ENCODE results near the gene BEST2. TPM values are rescaled to one million over a fixed set of nuclear protein-coding genes. Genes with fewer than 3 reads are reported as not detected.
"Not testable (repeated sequence)": the region's sequence is repeated elsewhere in the genome, so short reads cannot be mapped to it uniquely, and the experiment has no call there.

BEST2 gene
- total RNA-seq, 1 experiment from 2014 or later = 0.10 TPM

DNA sequence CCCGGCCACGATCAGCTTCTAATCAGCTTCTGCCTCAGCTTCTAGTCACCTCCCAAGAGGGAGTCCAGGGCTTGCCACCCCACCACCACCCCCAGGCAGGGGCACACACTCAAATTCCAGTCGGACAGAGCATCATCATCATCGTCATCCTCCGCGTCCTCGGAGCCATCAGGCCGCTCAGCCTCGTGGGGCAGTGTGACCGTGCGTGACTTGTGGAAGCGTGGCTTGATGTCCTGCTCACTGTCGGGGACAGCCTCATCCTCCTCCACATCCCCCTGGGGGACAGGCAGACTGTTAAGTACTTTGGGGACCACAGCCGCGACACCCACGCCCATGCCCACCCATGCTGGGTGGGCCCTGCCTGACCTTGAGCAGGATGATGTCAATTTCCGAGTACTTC lies 40.4 kb upstream of the BEST2 start:
- Histone ChIP-seq H4K20me1 (ENCODE audit: insufficient read depth) (no peaks in the 10 kb centered on the region), H3K27me3 (ENCODE audit: insufficient read depth, low read length) (no peaks in the 10 kb centered on the region), H2AFZ (ENCODE audit: low read depth, low read length, poor library complexity, severe bottlenecking) (no peak overlapping the region), H3K4me2 (ENCODE audit: low read length) (no peak overlapping the region), H3K36me3 (ENCODE audit: control insufficient read depth in 1 of 2, insufficient read depth in 2 of 2, low read length in 2 of 2) (peaks cover 53 to 58% of the 10 kb centered on the region in 2 experiments), H3K4me3 (replicated peaks in 1 of 2; ENCODE audit: low read depth in 1 of 2, low read length in 2 of 2) (no peak overlapping the region), H3K79me2 (ENCODE audit: insufficient read depth, low read length) (peaks cover 30% of the 10 kb centered on the region; the same call in 1 of the 2 replicates), H3K9me3 (ENCODE audit: control insufficient read depth in 1 of 2, insufficient read depth in 1 of 2, low read depth in 1 of 2, low read length in 2 of 2) (no peaks in the 10 kb centered on the region), H3K27ac (ENCODE audit: low read depth, low read length) (no peak overlapping the region; the same call in 1 of the 2 replicates), H3K9me2 (ENCODE audit: insufficient read depth) (no peaks in the 10 kb centered on the region), H3K4me1 (ENCODE audit: control insufficient read depth in 1 of 2, insufficient read depth in 2 of 2, low read length in 2 of 2) (no peaks in the 10 kb centered on the region), H3K9ac (ENCODE audit: low read length) (no peak overlapping the region)
- POLR2A ChIA-PET = no interaction called here
- BruUV-seq (replicated peaks) = no TSS peak
- DNase-seq (ENCODE audit: low read depth, low spot score) (no peak), ATAC-seq (no peak)
- intact Hi-C loops (cut with micrococcal nuclease) = no loop called here
- RAD21 ChIA-PET (ENCODE audit: low non-redundant PET in 1 of 2, low total read pairs in 2 of 2, uncharacterized antibody in 2 of 2, unreplicated experiment in 2 of 2) = no interaction called here
- CTCF ChIA-PET = no interaction called here
- no peak for TF ChIP-seq EGR1 (IDR thresholded peaks at IDR 0.05; ENCODE audit: low read depth)
- TF ChIP-seq ATF3 (IDR thresholded peaks at IDR 0.05) = no peak
- no peak for TF ChIP-seq POLR2AphosphoS5 (IDR thresholded peaks at IDR 0.05; ENCODE audit: low read depth, low read length)
- no peak for TF ChIP-seq SRF (IDR thresholded peaks at IDR 0.05; ENCODE audit: low read depth)
- TF ChIP-seq CEBPB (IDR thresholded peaks at IDR 0.05; ENCODE audit: low read depth) = no peak
- TF ChIP-seq SP1 (IDR thresholded peaks at IDR 0.05; ENCODE audit: low read depth) = no peak
- no peak for TF ChIP-seq EZH2phosphoT487 (IDR thresholded peaks at IDR 0.05; ENCODE audit: borderline replicate concordance)
- no peak for TF ChIP-seq CBX3 (IDR thresholded peaks at IDR 0.05; ENCODE audit: low read depth)
- no peak for TF ChIP-seq POLR2A (IDR thresholded peaks at IDR 0.05; ENCODE audit: borderline replicate concordance, extremely low read depth, insufficient read depth, insufficient read length)
- no peak for TF ChIP-seq TCF7L2 (IDR thresholded peaks at IDR 0.05; ENCODE audit: borderline replicate concordance, extremely low read depth, insufficient read depth, insufficient read length)
- no peak for TF ChIP-seq EZH2 (IDR thresholded peaks at IDR 0.05)
- no peak for TF ChIP-seq SIN3A (IDR thresholded peaks at IDR 0.05; ENCODE audit: low read depth)
- no peak for TF ChIP-seq JUND (IDR thresholded peaks at IDR 0.05)
- TF ChIP-seq, protein P1, sequence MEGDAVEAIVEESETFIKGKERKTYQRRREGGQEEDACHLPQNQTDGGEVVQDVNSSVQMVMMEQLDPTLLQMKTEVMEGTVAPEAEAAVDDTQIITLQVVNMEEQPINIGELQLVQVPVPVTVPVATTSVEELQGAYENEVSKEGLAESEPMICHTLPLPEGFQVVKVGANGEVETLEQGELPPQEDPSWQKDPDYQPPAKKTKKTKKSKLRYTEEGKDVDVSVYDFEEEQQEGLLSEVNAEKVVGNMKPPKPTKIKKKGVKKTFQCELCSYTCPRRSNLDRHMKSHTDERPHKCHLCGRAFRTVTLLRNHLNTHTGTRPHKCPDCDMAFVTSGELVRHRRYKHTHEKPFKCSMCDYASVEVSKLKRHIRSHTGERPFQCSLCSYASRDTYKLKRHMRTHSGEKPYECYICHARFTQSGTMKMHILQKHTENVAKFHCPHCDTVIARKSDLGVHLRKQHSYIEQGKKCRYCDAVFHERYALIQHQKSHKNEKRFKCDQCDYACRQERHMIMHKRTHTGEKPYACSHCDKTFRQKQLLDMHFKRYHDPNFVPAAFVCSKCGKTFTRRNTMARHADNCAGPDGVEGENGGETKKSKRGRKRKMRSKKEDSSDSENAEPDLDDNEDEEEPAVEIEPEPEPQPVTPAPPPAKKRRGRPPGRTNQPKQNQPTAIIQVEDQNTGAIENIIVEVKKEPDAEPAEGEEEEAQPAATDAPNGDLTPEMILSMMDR (IDR thresholded peaks at IDR 0.05 in 2 of 3, conservative IDR thresholded peaks at IDR 0.05 in 1 of 3; ENCODE audit: borderline replicate concordance in 1 of 3, insufficient read depth in 1 of 3, low read depth in 2 of 3, low read length in 2 of 3) = no peak

GRCh38 chr19:12712077-12712476 lies 39.5 kb upstream of the BEST2 start:
- POLR2A ChIA-PET; H3K9me3 ChIP-seq (ENCODE audit: control insufficient read depth in 1 of 2, insufficient read depth in 1 of 2, low read depth in 1 of 2, low read length in 2 of 2); H2AFZ ChIP-seq (ENCODE audit: low read depth, low read length, poor library complexity, severe bottlenecking); intact Hi-C loops (cut with micrococcal nuclease); H3K4me3 ChIP-seq (replicated peaks in 1 of 2; ENCODE audit: low read depth in 1 of 2, low read length in 2 of 2); H4K20me1 ChIP-seq (ENCODE audit: insufficient read depth); ATAC-seq; H3K4me2 ChIP-seq (ENCODE audit: low read length); DNase-seq (ENCODE audit: low read depth, low spot score); H3K4me1 ChIP-seq (ENCODE audit: control insufficient read depth in 1 of 2, insufficient read depth in 2 of 2, low read length in 2 of 2); BruUV-seq (replicated peaks); H3K27me3 ChIP-seq (ENCODE audit: insufficient read depth, low read length); CTCF ChIA-PET; H3K9ac ChIP-seq (ENCODE audit: low read length); H3K27ac ChIP-seq (ENCODE audit: low read depth, low read length); H3K9me2 ChIP-seq (ENCODE audit: insufficient read depth); RAD21 ChIA-PET (ENCODE audit: low non-redundant PET in 1 of 2, low total read pairs in 2 of 2, uncharacterized antibody in 2 of 2, unreplicated experiment in 2 of 2): not testable (repeated sequence)
- Histone ChIP-seq H3K36me3 (ENCODE audit: control insufficient read depth in 1 of 2, insufficient read depth in 2 of 2, low read length in 2 of 2) (peaks cover 51 to 56% of the 10 kb centered on the region in 2 experiments), H3K79me2 (ENCODE audit: insufficient read depth, low read length) (peaks cover 39% of the 10 kb centered on the region; the same call in 1 of the 2 replicates)

GRCh38 chr19:12713304-12713703 lies 38.3 kb upstream of the BEST2 start:
- H3K27ac ChIP-seq (ENCODE audit: low read depth, low read length); H3K9ac ChIP-seq (ENCODE audit: low read length); DNase-seq (ENCODE audit: low read depth, low spot score); BruUV-seq (replicated peaks); H3K9me3 ChIP-seq (ENCODE audit: control insufficient read depth in 1 of 2, insufficient read depth in 1 of 2, low read depth in 1 of 2, low read length in 2 of 2); CTCF ChIA-PET; H3K4me2 ChIP-seq (ENCODE audit: low read length); RAD21 ChIA-PET (ENCODE audit: low non-redundant PET in 1 of 2, low total read pairs in 2 of 2, uncharacterized antibody in 2 of 2, unreplicated experiment in 2 of 2); intact Hi-C loops (cut with micrococcal nuclease); H4K20me1 ChIP-seq (ENCODE audit: insufficient read depth); H3K9me2 ChIP-seq (ENCODE audit: insufficient read depth); H3K27me3 ChIP-seq (ENCODE audit: insufficient read depth, low read length); H3K4me1 ChIP-seq (ENCODE audit: control insufficient read depth in 1 of 2, insufficient read depth in 2 of 2, low read length in 2 of 2); ATAC-seq; H3K4me3 ChIP-seq (replicated peaks in 1 of 2; ENCODE audit: low read depth in 1 of 2, low read length in 2 of 2); H2AFZ ChIP-seq (ENCODE audit: low read depth, low read length, poor library complexity, severe bottlenecking): not testable (repeated sequence)
- Histone ChIP-seq H3K36me3 (ENCODE audit: control insufficient read depth in 1 of 2, insufficient read depth in 2 of 2, low read length in 2 of 2) (peaks cover 44 to 60% of the 10 kb centered on the region in 2 experiments), H3K79me2 (ENCODE audit: insufficient read depth, low read length) (peaks cover 51% of the 10 kb centered on the region)
- POLR2A ChIA-PET = interaction anchor here (1.4 kb wide), 1 partner anchor 83 kb away, joined by 3 read pairs; no protein-coding TSS in a partner anchor

Measured in HCT116 (cell line).